Activated gamma-delta T cell (primary cell): ENCODE results near the gene MSMP.

Source experiments
- DNase-seq: peaks from one replicate; lab custom pipeline; 2025; lab: John Stamatoyannopoulos, UW

The MSMP gene

DNA sequence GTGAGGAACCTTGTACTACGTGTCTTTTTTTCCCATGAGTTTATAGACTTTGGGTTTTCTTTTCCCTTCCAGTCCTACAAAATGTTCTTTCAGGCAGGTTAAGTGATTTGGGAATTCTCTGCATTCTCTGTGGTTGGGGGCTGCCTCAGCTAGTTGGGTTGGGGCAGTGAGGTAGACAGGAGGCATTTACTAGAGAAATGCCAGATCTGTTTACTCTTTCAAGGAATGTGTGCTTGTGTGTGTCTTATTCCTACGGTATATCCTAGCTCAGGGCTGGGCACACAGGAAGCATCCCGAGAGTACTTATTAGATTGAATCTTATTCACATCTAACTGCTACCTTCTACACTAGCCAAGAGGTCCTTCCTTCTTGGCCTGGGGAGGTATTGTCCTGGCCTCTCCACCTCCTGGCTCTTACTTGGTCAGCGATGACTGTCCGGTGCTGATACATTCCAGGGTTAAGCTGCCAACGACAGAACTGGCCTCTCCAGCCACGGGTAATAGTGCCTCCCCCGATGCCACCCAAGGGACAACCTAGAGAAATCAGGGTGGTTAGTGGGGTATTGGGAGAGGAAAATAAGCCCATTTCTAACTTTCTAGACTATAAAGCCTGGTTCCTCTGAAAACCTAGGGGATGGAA, 10.1 kb downstream of the MSMP start:
- no peak for DNase-seq

DNA sequence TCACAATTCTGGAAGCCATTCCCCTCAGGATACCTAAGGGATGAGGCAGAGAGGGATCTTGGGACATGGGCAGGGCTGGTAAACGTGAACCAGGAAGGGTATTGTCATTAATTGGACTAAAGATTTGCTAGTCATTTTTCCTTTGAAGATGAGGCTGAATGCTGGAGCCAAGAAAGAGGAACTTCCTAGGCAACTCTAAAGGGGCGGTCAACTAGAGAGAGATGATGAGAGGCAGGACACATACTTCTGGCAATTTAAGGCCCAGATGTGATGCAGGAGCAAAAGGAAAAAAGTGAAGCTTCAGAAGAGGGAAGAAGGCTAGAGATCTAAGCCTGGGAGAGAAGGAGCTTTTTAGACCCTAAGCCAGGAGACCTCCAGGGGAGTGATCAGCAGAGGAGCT, 10.6 kb downstream of the MSMP start:
- DNase-seq, result no peak

DNA sequence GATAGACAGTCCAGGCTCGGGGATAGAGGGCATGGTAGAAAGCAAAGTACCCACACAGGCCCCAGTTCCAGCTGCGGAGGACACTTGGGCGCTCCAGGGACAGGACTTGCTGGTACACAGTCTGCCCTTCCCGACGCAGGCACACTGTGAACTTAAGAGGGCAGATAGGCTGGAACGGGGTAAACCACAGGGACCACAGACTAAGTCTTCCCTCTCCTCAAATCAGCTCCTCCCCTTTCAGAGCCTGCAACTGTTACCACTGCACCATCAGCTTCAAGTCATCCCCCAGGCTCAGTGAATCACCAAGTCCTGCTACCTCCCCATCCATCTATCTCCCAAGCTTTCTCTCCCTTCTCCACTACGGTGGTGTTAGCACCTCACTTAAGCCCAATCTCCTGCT, 12.3 kb downstream of the MSMP start:
- DNase-seq, result no peak

DNA sequence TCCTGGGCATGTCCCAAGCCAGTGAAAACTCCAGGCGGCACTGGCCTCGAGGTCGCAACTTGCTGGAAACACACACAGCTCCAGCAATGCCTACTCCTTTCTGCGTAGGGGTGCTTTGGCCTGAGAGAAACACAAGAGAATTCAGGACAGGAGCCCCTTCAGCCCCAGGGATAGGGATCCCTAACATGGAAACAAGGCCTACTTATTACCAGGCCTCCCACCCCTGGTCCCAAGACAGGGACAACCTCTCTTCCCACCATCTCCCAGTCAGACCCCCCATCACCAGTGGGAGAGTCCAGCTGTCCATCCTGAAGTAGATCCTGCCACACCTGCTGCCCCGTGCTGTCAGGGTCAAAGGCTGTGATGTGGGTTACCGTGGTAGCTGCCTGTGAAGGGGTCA, 13.8 kb downstream of the MSMP start:
- DNase-seq, result no peak

DNA sequence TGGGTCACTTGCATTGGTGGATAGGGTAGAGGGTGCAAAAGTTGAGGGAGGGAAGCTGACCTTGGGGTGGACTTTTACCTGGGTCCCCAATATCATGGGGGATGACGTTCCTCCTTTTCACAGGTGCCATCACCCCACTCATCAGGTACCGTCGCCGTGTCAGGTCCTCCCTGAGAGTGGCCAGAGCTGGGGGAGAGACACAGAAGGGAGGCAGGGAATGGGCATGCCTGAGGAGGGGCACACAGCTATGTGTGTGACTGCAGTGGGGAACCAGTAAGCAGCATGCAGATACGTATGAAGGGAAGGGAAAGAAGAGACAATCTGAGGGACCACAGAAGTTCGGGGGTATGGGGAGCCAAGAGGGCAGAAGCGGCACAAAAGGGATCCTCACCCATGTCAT, 15.2 kb downstream of the MSMP start:
- no peak for DNase-seq

DNA sequence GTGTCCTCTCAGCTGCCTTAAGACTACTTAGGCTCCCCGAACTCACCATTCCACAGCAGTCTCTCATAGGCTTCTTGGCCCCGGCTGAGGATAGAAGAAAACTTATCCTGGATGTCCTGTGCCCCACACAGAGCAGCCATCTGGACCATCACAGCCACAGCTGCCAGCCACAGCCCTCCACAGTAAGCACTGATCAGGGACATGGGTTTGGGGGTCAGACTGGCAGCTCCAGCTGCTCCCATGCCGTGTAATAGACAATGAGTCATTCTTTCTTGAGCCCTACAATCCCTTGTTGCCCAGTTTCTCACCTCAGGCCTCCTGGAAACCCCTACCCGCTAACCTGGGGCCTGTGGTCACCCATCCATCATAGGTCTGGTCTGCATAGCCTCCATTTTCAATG, 15.9 kb downstream of the MSMP start:
- DNase-seq, result no peak

DNA sequence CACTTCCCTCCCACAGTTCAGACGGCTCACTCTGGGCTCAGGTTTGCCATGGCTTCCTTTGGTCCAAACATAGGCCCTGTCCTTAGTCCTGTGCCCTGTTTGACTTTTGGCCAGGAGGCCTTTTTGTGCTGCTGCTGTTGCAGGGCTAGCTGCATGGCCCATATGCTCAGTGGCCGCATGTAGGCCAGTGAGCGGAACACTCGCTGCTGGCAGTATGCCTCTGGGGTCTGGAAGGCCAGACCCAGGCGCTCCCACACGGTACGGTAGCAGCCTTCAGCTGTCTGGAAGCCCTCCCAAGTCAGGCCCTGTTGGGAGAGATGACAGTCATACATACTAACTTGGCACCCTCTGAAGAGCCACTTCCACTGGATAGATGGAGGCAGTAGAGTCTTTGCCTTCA, 16.9 kb downstream of the MSMP start:
- no peak for DNase-seq

DNA sequence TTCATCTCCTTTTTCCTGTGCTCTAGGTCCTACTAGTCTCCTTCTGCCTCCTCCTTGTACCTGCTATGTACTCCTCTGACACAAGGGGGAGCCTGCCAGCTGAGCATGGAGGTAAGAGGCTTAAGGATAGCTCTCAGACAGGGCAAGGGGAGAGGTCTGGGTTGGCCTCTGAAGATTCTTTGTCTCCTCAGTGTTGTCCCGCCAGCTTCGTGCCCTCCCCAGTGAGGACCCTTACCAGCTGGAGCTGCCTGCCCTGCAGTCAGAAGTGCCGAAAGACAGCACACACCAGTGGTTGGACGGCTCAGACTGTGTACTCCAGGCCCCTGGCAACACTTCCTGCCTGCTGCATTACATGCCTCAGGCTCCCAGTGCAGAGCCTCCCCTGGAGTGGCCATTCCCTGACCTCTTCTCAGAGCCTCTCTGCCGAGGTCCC, 17.9 kb downstream of the MSMP start:
- no peak for DNase-seq

DNA sequence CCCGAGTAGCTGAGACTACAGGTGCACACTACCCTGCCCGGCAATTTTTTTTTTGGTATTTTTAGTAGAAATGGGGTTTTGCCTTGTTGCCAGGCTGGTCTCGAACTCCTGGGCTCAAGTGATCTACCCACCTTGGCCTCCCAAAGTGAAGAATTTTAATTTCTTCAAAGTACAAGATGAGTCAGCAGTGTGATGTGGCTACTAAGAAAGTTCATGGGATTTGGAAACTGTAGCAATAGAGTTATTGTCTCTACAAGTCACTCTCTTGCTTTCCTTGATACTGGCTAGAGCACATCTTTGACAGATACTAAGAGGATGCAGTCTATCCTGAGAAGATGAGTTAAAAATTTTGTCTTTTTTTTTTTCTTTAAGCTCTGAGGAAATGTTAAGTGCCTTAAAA, 20.0 kb downstream of the MSMP start:
- DNase-seq, result no peak

DNA sequence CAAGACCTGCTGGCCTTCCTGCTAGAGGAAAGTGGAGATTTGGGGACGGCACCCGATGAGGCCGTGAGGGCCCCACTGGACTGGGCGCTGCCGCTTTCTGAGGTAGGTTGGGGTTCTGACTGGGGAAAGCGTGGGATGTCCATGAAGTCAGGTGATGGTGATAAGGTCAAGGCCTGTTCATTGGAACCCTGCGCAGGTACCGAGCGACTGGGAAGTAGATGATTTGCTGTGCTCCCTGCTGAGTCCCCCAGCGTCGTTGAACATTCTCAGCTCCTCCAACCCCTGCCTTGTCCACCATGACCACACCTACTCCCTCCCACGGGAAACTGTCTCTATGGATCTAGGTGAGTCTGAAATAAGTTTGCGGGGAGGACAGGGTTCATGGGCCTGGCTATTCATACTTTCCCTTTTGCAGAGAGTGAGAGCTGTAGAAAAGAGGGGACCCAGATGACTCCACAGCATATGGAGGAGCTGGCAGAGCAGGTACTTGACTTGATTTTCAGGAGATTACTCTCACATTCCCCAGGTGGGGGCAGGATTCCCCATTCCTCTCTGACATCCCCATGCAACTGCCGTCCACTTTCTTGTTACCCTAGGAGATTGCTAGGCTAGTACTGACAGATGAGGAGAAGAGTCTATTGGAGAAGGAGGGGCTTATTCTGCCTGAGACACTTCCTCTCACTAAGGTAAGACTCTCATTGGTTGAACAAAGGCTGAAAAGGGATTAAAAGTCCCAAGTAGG, 21.1 kb downstream of the MSMP start:
- DNase-seq, result no peak

DNA sequence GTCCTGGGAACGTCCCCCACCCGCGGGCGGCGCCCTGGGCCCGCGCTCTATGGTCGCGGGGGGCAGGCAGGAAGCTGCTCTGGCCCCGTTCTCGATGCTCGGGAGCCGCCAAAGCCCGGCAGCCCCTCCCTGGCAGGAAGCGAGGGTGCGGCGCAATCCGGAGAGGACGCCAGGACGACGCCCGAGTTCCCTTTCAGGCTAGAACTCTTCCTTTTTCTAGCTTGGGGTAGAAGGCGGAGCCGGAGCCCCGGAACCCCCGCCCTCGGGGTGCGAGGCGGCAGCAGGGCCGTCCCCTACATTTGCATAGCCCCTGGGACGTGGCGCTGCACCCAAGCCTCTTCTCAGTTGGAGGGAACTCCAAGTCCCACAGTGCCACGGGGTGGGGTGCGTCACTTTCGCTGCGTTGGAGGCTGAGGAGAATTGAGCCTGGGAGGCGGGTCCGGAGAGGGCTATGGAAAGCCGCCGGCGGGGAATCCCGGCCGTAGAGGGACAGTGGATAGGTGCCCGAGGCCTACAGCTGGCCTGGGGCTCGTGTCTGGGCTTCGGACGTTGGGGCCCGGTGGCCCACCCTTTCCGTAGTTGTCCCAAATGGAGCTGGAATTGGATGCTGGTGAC, 21.8 kb downstream of the MSMP start, which contains the start of the genes CREB3 and TLN1:
Gene CREB3 (plus strand): TSS at position 482 of the 615 bp plus-strand sequence. CDS start 107 bp downstream, at position 589.
Gene TLN1 (minus strand): TSS at position 11 of the 615 bp plus-strand sequence. CDS start 6,501 bp downstream, outside the sequence.
- peak; percentile 90 for DNase-seq

DNA sequence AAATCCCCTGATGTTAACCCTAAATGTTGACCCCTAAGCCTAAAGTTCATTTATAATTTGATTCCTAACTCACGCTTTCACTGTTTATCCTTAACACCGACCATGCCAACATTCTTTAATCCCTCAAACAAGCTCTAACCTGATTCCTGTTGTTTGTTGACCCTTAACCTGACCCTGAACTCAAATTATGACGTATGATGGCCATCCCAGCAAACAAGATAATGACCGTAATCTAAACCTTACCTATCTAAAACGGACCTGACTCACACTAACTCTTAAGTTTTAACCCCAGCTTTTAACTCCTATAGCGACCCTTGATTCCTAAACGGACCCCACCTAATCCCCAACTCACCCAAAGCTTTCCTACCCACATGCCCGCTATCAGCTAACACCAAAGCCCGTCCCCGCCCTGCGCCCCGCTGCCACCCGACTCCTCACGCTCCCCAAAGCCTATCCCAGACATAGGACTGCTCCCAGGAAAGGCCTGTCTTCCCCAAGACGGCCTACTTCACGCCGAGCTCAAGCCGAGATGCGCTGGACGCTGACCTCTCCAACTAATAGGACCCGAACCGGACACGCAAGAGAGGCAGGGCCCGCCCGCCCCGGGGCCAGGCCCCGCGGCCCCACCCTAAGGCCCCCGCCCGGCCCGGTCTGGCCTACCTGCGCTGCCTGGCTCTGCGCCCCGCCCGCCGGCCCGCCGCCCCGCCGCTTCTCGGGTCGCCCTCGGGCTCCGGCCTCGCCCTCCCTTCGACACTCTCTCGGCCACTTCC, 22.5 kb downstream of the MSMP start:
- no peak for DNase-seq

DNA sequence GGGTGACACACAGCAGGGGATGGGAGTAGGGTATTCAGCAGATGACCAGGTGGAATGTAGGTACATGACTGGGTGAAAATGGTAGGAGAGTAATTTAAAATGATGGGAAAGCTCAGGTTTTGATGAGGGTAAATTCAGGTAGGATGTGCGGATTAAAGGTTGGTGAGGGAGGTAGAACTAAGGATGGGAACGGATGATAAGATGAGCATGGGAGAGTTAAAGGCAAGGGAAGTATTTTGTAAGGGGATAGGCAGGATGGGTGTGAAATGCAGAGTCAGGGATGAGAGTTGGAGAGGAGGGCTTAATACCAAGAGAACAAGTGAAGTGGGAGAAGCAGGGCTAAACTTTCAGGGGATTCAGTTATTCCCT, 23.6 kb downstream of the MSMP start:
- DNase-seq, result no peak

DNA sequence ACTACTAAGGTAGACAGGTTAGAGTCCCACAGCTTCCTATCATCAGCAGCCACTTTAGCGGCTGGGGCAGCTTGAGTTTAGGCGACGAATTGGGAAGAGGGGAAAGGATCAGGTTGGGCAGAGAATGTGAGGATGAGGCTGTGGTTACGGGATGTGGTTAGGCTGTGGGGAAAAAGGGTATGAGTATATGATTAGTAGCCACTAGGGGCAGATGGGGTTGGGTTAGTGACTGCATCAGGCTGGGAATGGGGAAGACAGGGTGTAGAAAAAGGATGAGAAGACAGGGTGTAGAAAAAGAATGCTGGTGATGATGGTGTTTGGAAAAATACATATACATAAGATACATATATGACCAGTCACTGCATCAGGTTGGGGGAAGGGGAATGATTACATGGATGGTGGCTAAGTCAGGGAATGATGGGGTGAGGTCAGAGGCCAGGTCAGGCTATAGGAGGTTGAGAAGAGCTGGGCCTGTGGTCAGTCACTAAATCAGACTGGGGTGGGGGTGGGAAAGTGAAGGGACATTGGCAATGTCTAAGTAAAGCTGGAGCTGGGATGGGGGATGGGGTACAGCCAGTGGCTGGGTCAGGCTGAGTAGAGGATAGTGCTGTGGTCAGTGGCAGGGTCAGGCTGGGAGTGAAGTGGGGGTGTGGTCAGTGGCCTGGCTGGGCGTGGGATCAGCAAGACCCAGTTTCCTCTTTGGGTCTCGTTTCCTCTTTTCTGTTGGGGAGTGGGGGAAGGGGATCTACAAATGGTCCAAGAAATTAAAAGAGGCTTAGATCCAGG, 24.2 kb downstream of the MSMP start:
- no peak for DNase-seq

DNA sequence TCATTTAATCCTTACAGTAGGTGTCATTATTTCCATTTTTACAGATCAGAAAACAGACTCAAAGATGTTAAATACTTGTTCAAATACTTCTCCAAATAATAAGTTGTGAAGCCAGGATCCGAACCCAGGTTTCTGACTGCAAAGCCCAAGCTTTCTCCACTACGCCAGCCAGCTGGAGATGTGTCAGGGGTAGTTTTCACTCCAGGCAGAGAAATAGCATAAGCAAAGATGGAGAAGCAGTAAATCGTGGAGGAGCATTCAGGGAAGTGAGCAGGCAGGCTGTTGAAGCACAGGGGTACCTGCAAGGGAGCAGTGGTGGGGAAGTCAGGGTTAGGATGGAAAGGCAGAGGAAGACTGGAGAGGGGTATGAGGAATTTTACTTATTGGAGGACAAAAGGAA, 25.0 kb downstream of the MSMP start:
- no peak for DNase-seq

DNA sequence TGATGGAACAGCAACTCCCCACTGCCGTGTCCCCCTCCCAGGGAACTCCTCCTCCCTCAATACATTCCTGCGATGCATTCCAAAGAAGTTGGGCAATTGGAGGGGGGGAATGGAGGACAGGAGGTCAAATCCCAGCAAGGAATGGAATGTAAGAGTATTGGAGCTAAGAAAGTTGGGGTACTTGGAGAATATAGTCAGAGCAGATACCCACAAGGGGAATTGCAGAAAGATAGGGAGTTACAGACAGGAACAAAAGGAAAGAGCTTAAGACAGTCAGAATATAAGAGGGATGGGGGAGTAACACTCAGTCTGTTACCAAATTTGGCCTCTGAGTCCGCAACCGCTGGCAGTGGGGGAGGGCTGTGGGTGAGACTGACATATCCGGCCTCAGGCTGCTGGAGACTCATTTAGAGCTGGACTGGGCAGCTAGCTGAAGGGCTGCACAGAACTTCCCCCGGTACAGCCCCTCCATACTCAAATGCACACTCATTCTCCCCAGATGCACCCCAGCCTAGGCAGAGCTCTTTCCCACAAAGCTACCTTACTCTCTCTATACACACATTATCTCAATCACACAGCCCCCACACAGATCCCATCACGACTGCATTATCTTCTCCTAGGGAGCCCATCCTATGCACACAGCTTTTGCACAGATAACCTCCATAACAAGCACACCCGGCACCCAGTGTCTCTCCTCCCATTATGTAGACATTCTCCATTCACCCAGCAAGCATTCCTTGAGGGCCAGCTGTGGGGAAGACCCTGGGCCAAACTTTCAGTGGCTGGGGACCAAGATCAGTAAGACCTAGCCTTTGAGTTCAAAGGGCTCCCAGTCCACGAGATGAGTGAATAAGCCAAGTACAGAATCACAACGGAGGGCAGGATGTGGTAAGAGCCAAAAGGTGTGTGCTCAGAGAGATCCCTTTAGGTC, 25.8 kb downstream of the MSMP start:
- no peak for DNase-seq

DNA sequence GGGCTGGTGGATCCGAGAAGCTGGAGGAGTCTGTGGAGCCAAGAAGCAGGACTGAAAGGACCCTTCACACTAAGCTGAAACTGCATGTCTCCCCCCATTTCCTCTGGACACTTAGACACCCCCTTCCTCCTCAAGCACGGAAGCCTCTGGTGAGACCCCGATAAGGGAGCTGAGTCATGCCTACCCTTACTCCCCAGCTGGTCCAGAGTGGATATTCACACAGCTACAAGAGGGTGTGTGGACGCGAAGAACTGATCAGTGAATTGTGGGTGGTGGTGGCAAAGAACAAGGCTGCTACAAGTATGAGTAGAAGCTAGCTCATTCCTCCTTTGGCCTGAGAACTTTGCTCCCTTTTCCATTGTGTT, 26.4 kb downstream of the MSMP start:
- no peak for DNase-seq

DNA sequence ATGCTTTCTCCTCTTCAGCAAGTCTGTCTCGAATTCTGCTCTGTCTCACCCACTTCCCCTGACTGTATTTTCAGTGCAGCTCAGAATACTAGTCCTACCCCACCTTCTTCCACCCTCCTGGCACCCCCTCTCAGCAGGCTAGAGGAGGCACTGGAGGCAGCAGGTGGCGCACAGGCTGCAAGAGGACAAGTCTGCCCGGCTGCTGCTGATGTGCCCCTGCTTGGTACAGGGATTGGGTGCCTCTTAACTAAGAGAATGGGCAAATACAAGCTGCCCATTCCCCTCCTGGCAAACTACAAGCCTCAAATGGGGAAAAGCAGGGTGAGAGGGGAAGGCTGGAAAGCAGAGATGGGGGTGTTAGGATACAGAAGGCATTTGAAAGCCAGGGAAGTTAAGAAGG, 27.1 kb downstream of the MSMP start:
- DNase-seq, result no peak

DNA sequence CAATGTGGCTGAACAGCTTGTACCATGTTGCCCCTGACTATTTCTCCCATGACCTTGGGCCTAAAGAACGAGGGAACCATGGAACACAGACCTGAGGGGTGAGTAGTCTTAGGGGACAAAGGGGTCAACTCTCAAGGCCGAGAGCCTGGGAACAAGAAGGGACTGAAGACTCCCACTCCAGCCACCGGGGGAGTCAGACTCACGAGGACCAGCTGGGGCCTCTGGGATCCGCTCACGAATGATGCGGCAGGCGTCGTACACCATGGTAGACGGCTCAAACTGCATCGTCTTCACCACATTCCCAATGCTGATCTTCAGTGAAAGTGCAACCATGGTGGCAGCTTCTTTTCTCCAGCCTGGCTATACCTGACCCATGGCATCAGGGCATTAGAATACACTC, 28.7 kb downstream of the MSMP start:
- no peak for DNase-seq

DNA sequence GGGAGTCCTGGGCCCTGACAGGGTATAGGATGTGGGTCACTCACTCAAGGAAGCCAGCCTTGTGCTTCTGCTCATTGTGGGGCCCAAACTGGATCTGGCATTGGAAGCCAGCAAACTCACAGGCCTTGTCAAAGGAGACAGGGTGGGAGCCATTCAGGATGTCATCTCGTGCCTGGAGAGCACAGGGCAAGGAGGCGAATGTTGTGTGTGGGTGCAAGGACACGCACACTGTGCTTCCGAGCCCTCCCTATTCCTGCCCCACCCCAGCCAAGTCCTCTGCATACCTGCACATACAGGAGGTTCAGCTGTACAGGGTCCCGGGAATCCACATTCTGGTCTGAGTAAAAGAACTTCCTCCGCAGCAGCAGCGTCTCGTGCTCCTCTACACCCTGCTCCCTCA, 30.2 kb downstream of the MSMP start:
- no peak for DNase-seq

DNA sequence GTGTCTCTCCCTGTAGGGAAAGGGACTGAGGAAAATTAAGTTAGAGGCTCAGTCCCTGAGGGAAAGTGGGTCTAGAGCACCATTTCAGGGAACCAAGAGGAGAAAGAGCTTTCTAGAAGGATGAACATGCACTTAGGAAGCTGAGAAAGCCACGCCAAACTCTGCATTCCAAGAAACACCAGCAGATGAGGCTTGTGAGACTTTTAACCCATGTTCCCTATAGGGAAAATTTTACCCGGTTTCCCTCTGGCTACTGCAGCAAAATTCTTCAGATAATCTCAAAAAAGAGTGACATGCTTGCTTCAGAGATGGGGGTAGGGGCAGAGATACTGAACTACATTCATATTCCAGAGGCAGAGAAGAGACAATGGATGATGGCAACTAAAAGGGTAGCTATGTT, 30.6 kb downstream of the MSMP start:
- DNase-seq, result no peak
